OCI-LY1 (cell line): Measurements from ENCODE around the gene IL1F10.

Experiments
- H2AFZ ChIP-seq: fragments of 200-600 bp; sonication (generic), shearing (Covaris generic); 2 replicates; pipeline ENCODE4 v1.6.0; 2014; ENCODE audit warnings: antibody characterized with exemption, mild to moderate bottlenecking, low read length
- H3F3A ChIP-seq: fragments of 200-600 bp; sonication (generic), shearing (Covaris generic); 2 replicates; pipeline ENCODE4 v1.6.0; 2014; ENCODE audit warnings: mild to moderate bottlenecking, antibody characterized with exemption, low read length, moderate library complexity; ENCODE audit not compliant: insufficient read depth
- H3K27ac ChIP-seq: fragments of 200-600 bp; sonication (generic); 2 replicates; pipeline ENCODE4 v1.5.1; 2014; ENCODE audit warnings: low read length, mixed run types, mild to moderate bottlenecking, low read depth; ENCODE audit not compliant: poor library complexity, severe bottlenecking
- H3K27me3 ChIP-seq: fragments of 200-600 bp; sonication (generic); 2 replicates; pipeline ENCODE4 v1.6.0; 2014; ENCODE audit warnings: antibody characterized with exemption, mild to moderate bottlenecking, low read length, moderate library complexity; ENCODE audit not compliant: insufficient read depth
- H3K36me3 ChIP-seq: fragments of 200-600 bp; sonication (generic); 2 replicates; pipeline ENCODE4 v1.6.1; 2014; ENCODE audit warnings: mild to moderate bottlenecking, antibody characterized with exemption, low read length, moderate library complexity, mixed read lengths; ENCODE audit not compliant: insufficient read depth
- H3K4me1 ChIP-seq: fragments of 200-600 bp; sonication (generic); 2 replicates; pipeline ENCODE4 v1.5.1; 2014; ENCODE audit warnings: mild to moderate bottlenecking, low read length, moderate library complexity; ENCODE audit not compliant: insufficient read depth, severe bottlenecking
- H3K4me2 ChIP-seq: fragments of 200-600 bp; sonication (generic), shearing (Covaris generic); 2 replicates; pipeline ENCODE4 v1.6.1; 2014; ENCODE audit warnings: low read length
- H3K4me3 ChIP-seq: fragments of 200-600 bp; sonication (generic); 2 replicates; pipeline ENCODE4 v1.5.1; 2014; ENCODE audit warnings: low read length, low read depth, mild to moderate bottlenecking, mixed read lengths; ENCODE audit not compliant: poor library complexity, severe bottlenecking
- H3K79me2 ChIP-seq: fragments of 200-600 bp; shearing (Covaris generic); 2 replicates; pipeline ENCODE4 v1.6.1; 2016; ENCODE audit warnings: mixed run types, low read length, mixed read lengths; ENCODE audit not compliant: insufficient read depth
- H3K9ac ChIP-seq: fragments of 200-600 bp; sonication (generic), shearing (Covaris generic); 2 replicates; pipeline ENCODE4 v1.6.1; 2014; ENCODE audit warnings: mild to moderate bottlenecking, low read length, mixed read lengths
- H3K9me2 ChIP-seq: fragments of 200-600 bp; sonication (generic), shearing (Covaris generic); 2 replicates; pipeline ENCODE4 v1.6.1; 2014; ENCODE audit warnings: low read depth, mild to moderate bottlenecking, low read length, mixed read lengths
- H3K9me3 ChIP-seq: fragments of 200-600 bp; shearing (Covaris generic); 2 replicates; pipeline ENCODE4 v1.6.1; 2014; ENCODE audit warnings: low read length, mixed read lengths
- H4K20me1 ChIP-seq: fragments of 200-600 bp; sonication (generic), shearing (Covaris generic); 2 replicates; pipeline ENCODE4 v1.6.0; 2016; ENCODE audit warnings: mild to moderate bottlenecking, low read length; ENCODE audit not compliant: insufficient read depth
- CTCF ChIP-seq: fragments of 200-600 bp; sonication (generic), shearing (Covaris generic); IDR thresholded peaks from 2 replicates; pipeline ENCODE4 v1.5.1; 2017; ENCODE audit warnings: mild to moderate bottlenecking, antibody characterized with exemption, low read length, moderate library complexity, mixed read lengths
- EZH2 ChIP-seq: fragments of 200-600 bp; sonication (generic), shearing (Covaris generic); IDR thresholded peaks from 2 replicates; pipeline ENCODE4 v1.8.0; 2017; ENCODE audit warnings: borderline replicate concordance, mixed run types, mild to moderate bottlenecking, antibody characterized with exemption, low read length, moderate library complexity, mixed read lengths

Gene IL1F10

GRCh38 chr2:113122364-113122763 is 54.6 kb downstream of the IL1F10 start:
- no peaks in the 10 kb centered on the region for H3K36me3 ChIP-seq
- H3F3A ChIP-seq, result no peaks in the 10 kb centered on the region
- no peaks in the 10 kb centered on the region for H3K27me3 ChIP-seq
- H3K9me3 ChIP-seq, result no peaks in the 10 kb centered on the region
- no peak overlapping the region for H3K27ac ChIP-seq
- TF ChIP-seq CTCF (no peak), EZH2 (no peak)
- no peaks in the 10 kb centered on the region for H3K4me1 ChIP-seq
- H3K4me3 ChIP-seq, result no peak overlapping the region
- no peaks in the 10 kb centered on the region for H3K79me2 ChIP-seq
- no peaks in the 10 kb centered on the region for H3K9me2 ChIP-seq
- H4K20me1 ChIP-seq, result no peaks in the 10 kb centered on the region
- no peak overlapping the region for H2AFZ ChIP-seq
- H3K4me2 ChIP-seq, result no peak overlapping the region
- no peak overlapping the region for H3K9ac ChIP-seq

DNA sequence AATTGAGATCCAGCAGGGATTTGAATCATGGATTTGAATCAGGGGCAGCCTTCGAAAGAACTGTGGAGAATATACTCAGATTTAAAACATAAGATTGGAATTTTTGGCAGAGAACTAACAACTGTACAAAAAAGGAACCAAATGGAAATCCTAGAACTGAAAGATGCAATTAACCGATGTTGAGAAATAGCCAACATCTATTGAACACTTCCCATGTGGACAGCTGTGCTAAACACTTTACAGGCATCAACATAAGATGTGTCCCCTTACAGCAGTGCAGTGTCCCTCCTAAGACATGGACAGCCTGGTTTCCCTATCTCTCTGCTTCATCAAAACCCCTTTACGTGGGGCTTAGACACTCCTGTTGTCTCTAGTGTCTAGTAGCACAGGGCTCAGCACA is 56.0 kb downstream of the IL1F10 start:
- Histone ChIP-seq H3K79me2 (no peaks in the 10 kb centered on the region), H3K9ac (no peak overlapping the region), H2AFZ (no peak overlapping the region), H3K4me3 (no peak overlapping the region), H3K4me1 (no peaks in the 10 kb centered on the region), H3K9me3 (no peaks in the 10 kb centered on the region), H3K27me3 (no peaks in the 10 kb centered on the region), H3F3A (no peaks in the 10 kb centered on the region), H3K27ac (no peak overlapping the region), H3K36me3 (no peaks in the 10 kb centered on the region), H3K9me2 (no peaks in the 10 kb centered on the region), H4K20me1 (no peaks in the 10 kb centered on the region), H3K4me2 (no peak overlapping the region)
- TF ChIP-seq EZH2 (no peak), CTCF (no peak)

- no peaks in the 10 kb centered on the region for H3K36me3 ChIP-seq
- no peaks in the 10 kb centered on the region for H3K9me2 ChIP-seq
- H3K79me2 ChIP-seq, result no peaks in the 10 kb centered on the region
- no peaks in the 10 kb centered on the region for H3F3A ChIP-seq
- H4K20me1 ChIP-seq, result no peaks in the 10 kb centered on the region
- TF ChIP-seq EZH2 (no peak), CTCF (no peak)
- H3K27me3 ChIP-seq, result no peaks in the 10 kb centered on the region
- no peak overlapping the region for H3K4me2 ChIP-seq
- no peaks in the 10 kb centered on the region for H3K9me3 ChIP-seq
- H3K4me3 ChIP-seq, result no peak overlapping the region
- no peak overlapping the region for H3K27ac ChIP-seq
- no peak overlapping the region for H3K9ac ChIP-seq
- no peak overlapping the region for H2AFZ ChIP-seq
- no peaks in the 10 kb centered on the region for H3K4me1 ChIP-seq
Observed at GRCh38 chr2:113124181-113124961, 56.6 kb downstream of the IL1F10 start.
